MG63 (cell line): ENCODE data around the gene MRFAP1L1. TPM values are rescaled to one million over a fixed set of nuclear protein-coding genes. Genes with fewer than 3 reads are reported as not detected.

Experiments
- DNase-seq: peaks from one replicate; pipeline ENCODE4 v3.0.0-alpha.2; 2020
- H3K27me3 ChIP-seq: fragments of 250-450 bp; sonication (Bioruptor Pico); 2 replicates; pipeline ENCODE4 v1.5.1; 2020; ENCODE audit warnings: mild to moderate bottlenecking, moderate library complexity
- H3K36me3 ChIP-seq: fragments of 250-450 bp; sonication (Bioruptor Pico); 2 replicates; pipeline ENCODE4 v1.5.1; 2020; ENCODE audit warnings: mild to moderate bottlenecking, moderate library complexity
- H3K4me3 ChIP-seq: fragments of 250-450 bp; sonication (Bioruptor Pico); 2 replicates; pipeline ENCODE4 v1.5.1; 2020; ENCODE audit warnings: mild to moderate bottlenecking, moderate library complexity
- H3K9me3 ChIP-seq: fragments of 250-450 bp; sonication (Bioruptor Pico); 2 replicates; pipeline ENCODE4 v1.5.1; 2020; ENCODE audit warnings: mild to moderate bottlenecking, moderate library complexity
- total RNA-seq: library from RNA; depleted of rRNA; stranded (reverse); fragments of >200 nt; shearing (Covaris generic); gene quantifications from 2 replicates; pipeline ENCODE4 v1.2.3, GENCODE V29; 2014; ENCODE audit warnings: low replicate concordance

MRFAP1L1 gene
- total RNA-seq, 1 experiment from 2014 or later: 22.8 TPM

GRCh38 chr4:6723851-6724250, 14.2 kb upstream of the MRFAP1L1 start:
- Histone ChIP-seq H3K4me3 (no peak overlapping the region), H3K27me3 (no peaks in the 10 kb centered on the region), H3K9me3 (no peaks in the 10 kb centered on the region), H3K36me3 (no peaks in the 10 kb centered on the region)
- DNase-seq: no peak

DNA sequence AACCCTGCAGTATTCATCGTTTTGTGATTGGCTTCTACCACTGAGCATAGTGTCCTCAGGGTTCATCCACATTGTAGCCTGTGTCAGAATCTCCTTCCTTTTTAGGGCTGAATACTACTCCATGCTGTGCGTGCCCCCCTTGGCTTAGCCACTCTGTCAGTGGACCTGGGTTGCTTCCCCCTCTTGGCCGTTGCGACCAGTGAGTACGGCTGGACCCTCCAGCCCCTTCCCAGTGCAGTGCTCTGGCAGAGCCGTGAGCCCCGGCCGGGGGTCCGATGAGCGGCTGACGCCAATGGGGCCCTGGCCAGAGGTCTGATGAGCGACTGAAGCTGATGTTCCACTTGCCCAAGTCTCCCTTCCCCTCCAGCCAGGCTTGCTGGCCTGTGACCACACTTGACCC, 13.2 kb upstream of the MRFAP1L1 start:
- Histone ChIP-seq H3K4me3 (no peak overlapping the region), H3K9me3 (no peaks in the 10 kb centered on the region), H3K27me3 (no peaks in the 10 kb centered on the region), H3K36me3 (no peaks in the 10 kb centered on the region)
- no peak for DNase-seq

DNA sequence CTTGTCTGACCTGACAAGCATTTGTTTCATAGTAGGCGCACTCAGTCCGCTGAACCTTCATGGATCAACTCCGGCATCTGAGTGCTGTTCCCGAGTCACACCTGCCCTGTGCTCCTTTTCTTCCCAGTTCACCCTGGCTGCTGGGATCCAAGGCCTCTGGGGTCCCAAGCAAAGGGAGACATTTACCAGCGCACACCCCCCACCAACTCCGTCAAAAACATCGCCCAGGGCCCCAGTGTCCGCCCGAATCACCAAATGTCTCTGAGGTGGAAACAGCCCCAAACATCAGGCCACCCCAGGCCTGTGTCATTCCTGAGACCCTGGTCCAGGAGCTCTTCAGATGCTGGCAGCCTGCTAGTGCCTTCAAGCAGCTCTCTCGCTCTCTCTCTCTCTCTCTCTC, 11.5 kb upstream of the MRFAP1L1 start:
- DNase-seq: no peak
- Histone ChIP-seq H3K27me3 (no peaks in the 10 kb centered on the region), H3K9me3 (no peaks in the 10 kb centered on the region), H3K36me3 (no peaks in the 10 kb centered on the region), H3K4me3 (no peak overlapping the region)

GRCh38 chr4:6720202-6720699, 10.6 kb upstream of the MRFAP1L1 start:
- H3K4me3 ChIP-seq: no peak overlapping the region
- no peaks in the 10 kb centered on the region for H3K9me3 ChIP-seq
- H3K36me3 ChIP-seq: no peaks in the 10 kb centered on the region
- no peaks in the 10 kb centered on the region for H3K27me3 ChIP-seq
- DNase-seq: peak; percentile 62

- no peaks in the 10 kb centered on the region for H3K36me3 ChIP-seq
- no peak for DNase-seq
- H3K9me3 ChIP-seq: no peaks in the 10 kb centered on the region
- H3K4me3 ChIP-seq: no peak overlapping the region
- no peaks in the 10 kb centered on the region for H3K27me3 ChIP-seq
These were observed 10.0 kb upstream of the MRFAP1L1 start for GRCh38 chr4:6719611-6720179.

DNA sequence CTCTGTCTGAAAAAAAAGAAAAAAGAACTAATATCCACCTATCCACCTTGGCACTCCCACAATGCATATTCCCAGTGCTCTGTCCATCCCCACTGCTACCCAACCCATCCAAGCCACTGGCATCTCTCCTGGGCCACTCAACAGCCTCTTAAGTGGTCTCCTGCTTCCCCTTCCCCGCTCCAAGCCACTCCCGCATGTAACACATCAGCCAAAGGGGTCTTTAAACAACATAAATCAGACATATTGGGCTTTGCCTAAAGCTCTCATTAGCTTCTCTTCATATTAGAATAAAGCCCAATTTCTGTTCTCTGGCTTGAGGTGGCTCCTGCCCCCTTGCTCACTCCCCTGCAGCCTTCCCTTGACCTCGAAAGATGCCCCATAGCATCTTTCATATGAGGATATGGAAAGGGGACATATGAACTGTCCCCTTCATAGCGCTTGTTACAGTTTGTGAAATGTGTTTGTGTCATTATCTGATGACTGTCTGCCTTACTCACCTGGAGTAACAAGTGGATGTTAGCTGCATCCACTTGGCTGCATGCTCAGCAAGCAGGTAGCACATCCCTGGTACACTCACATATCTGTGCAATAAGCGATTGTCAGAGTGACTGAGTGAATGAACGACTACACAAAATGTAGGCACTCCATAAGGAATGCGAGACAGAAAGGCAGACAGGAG, 9.4 kb upstream of the MRFAP1L1 start:
- no peak for DNase-seq
- H3K36me3 ChIP-seq: no peaks in the 10 kb centered on the region
- H3K9me3 ChIP-seq: no peaks in the 10 kb centered on the region
- H3K4me3 ChIP-seq: no peak overlapping the region
- H3K27me3 ChIP-seq: no peaks in the 10 kb centered on the region

DNA sequence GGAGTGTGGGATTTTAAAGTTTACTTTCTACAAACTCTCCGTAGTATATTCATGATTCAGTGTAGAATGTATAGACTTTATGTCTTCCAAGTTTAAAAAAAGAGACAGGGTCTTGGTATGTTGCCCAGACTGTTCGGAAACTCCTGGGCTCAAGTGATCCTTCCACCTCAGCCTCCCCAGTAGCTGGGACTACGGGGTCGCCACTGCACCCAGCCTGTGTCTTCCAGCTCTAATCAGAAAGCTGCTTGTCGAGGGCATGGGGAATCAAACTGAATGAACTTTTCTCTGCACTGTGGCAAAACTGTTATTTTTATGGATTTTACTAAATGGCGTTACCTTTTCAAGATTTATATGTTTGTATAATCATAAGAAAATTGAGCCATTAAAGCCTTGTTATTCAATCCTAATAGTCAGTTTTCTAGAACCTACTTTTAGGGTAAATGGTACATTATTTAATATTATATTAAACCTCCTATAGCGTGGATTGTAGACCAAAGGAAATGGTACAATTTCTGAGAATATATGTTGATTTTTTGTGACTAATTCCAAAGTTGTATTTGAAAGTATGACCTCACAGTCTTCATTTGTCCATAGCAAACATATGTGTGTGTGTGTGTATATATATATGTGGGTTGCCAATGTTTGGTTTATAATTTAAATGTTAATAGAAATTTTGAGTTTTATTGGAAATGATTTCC, 7.4 kb upstream of the MRFAP1L1 start:
- Histone ChIP-seq H3K27me3 (no peaks in the 10 kb centered on the region), H3K9me3 (no peaks in the 10 kb centered on the region), H3K4me3 (peak overlapping the region; percentile 74), H3K36me3 (no peaks in the 10 kb centered on the region)
- DNase-seq: no peak

- H3K36me3 ChIP-seq: no peaks in the 10 kb centered on the region
- no peaks in the 10 kb centered on the region for H3K9me3 ChIP-seq
- peak; percentile 81 for DNase-seq
- no peaks in the 10 kb centered on the region for H3K27me3 ChIP-seq
- peak within 1 kb of the TSS; percentile 74 for H3K4me3 ChIP-seq
These were observed 6.6 kb upstream of the MRFAP1L1 start, which contains the start of gene BLOC1S4 for GRCh38 chr4:6716018-6716911. Gene BLOC1S4 (plus strand): TSS chr4:6716174. CDS start chr4:6716210, 36 bp downstream.

DNA sequence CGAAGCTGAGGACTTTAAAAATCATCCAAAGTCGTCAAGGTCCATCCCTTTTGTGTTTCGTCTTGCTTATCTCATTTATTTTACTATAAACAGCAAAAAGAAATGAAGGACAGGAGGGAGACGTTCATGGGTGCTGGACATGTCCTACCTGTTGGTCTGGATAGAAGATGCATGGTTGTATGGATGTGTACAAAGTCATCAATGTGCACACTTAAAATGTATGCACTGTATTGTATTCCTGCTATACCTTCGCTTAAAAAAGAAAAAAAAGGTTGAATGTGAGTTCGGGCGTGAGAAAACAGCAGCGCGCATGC, 6.0 kb upstream of the MRFAP1L1 start:
- no peaks in the 10 kb centered on the region for H3K27me3 ChIP-seq
- no peak for DNase-seq
- H3K4me3 ChIP-seq: peak overlapping the region; percentile 74
- no peaks in the 10 kb centered on the region for H3K36me3 ChIP-seq
- no peaks in the 10 kb centered on the region for H3K9me3 ChIP-seq

GRCh38 chr4:6714954-6715353, 5.3 kb upstream of the MRFAP1L1 start:
- DNase-seq: no peak
- no peaks in the 10 kb centered on the region for H3K27me3 ChIP-seq
- H3K4me3 ChIP-seq: no peak overlapping the region
- no peaks in the 10 kb centered on the region for H3K36me3 ChIP-seq
- H3K9me3 ChIP-seq: no peaks in the 10 kb centered on the region

DNA sequence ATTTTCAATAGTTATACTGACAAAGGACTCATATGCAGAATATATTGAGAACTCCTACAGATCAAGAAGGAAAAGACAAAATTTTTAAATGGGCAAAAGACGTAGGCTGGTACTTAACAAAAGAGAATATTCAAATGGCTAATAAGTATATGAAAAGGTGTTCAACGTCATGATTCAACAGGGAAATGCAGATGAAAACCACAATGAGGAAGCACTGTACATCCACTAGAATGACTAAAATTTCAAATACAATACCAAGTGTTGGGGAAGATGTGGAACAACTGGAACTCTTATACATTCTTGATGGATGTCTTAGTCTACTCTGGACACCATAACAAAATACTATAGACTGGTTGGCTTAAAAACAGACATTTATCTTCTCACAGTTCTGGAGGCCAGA, 1.3 kb upstream of the MRFAP1L1 start:
- Histone ChIP-seq H3K27me3 (no peaks in the 10 kb centered on the region), H3K4me3 (no peak overlapping the region), H3K36me3 (peaks cover 17% of the 10 kb centered on the region), H3K9me3 (no peaks in the 10 kb centered on the region)
- DNase-seq: no peak

GRCh38 chr4:6710282-6710681, 617 bp upstream of the MRFAP1L1 start:
- Histone ChIP-seq H3K27me3 (no peaks in the 10 kb centered on the region), H3K36me3 (peaks cover 17% of the 10 kb centered on the region)
- no peak for DNase-seq

DNA sequence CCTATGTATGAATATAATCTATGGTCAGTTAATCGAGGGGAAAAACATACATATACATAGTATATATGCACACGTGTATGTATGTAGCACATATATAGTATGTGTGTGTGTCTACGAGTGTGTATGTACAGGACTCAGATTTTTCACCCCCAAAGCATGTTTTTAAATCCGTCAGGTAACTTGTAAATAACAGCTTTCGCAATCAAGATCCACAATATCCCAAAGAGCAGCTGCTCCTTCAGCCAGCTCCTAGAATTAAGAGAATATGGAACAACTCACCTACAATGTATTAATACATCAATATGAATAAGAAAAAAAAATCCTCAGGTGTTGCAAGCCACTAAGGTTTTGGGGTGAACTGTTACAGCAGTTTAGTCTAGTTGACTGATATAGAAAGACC, 3.5 kb downstream of the MRFAP1L1 start:
- Histone ChIP-seq H3K9me3 (peaks cover 6% of the 10 kb centered on the region), H3K4me3 (no peak overlapping the region), H3K36me3 (peaks cover 27% of the 10 kb centered on the region), H3K27me3 (no peaks in the 10 kb centered on the region)
- no peak for DNase-seq

More at GRCh38 chr4:6710282-6710681, 617 bp upstream of the MRFAP1L1 start:
- Histone ChIP-seq H3K9me3 (no peaks in the 10 kb centered on the region), H3K4me3 (peak overlapping the region; percentile 82)

- Histone ChIP-seq H3K4me3 (no peak overlapping the region), H3K36me3 (peaks cover 27% of the 10 kb centered on the region), H3K27me3 (no peaks in the 10 kb centered on the region), H3K9me3 (peaks cover 6% of the 10 kb centered on the region)
- no peak for DNase-seq
These were observed 4.0 kb downstream of the MRFAP1L1 start for GRCh38 chr4:6705646-6706045.

DNA sequence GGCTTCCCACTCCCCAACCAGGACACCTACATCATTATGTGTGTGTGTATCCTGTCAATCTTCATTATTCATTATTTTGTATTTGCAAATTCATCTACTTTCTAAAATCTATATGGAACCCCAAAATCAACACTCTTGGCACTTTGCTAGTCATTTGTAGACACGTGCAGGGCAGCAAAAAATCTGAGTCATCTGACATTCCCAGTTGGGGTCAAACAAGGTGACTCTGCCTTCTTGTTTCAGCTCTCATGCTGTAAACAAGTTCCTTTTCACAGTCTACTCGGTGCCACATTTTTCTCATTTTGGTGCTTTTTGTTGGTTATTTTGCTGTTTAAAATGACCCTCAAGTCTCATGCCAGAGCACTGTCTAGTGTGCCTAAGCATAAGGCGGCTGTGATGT, 5.9 kb downstream of the MRFAP1L1 start:
- Histone ChIP-seq H3K27me3 (no peaks in the 10 kb centered on the region), H3K4me3 (no peak overlapping the region), H3K36me3 (peaks cover 27% of the 10 kb centered on the region), H3K9me3 (peaks cover 6% of the 10 kb centered on the region)
- DNase-seq: no peak

- no peak overlapping the region for H3K4me3 ChIP-seq
- peaks cover 6% of the 10 kb centered on the region for H3K9me3 ChIP-seq
These were observed 6.9 kb downstream of the MRFAP1L1 start for GRCh38 chr4:6702761-6703160.

GRCh38 chr4:6701371-6701770, 8.3 kb downstream of the MRFAP1L1 start:
- Histone ChIP-seq H3K36me3 (peaks cover 10% of the 10 kb centered on the region), H3K4me3 (no peak overlapping the region), H3K9me3 (peaks cover 6% of the 10 kb centered on the region), H3K27me3 (no peaks in the 10 kb centered on the region)
- no peak for DNase-seq

More at GRCh38 chr4:6702761-6703160, 6.9 kb downstream of the MRFAP1L1 start:
- no peak for DNase-seq
- peaks cover 21% of the 10 kb centered on the region for H3K36me3 ChIP-seq
- no peaks in the 10 kb centered on the region for H3K27me3 ChIP-seq
